ENCODE data around the gene SPSB2. TPM values are rescaled to one million over a fixed set of nuclear protein-coding genes. Genes with fewer than 3 reads are reported as not detected.

The SPSB2 gene
- total RNA-seq, 2 donors from 2014 or later, result 9.2 to 19.1 TPM

- Histone ChIP-seq H3K27ac (peak overlapping the region; percentile 27 to 43), H3K36me3 (peaks cover 9% of the 10 kb centered on the region), H3K4me1 (ENCODE audit: control insufficient read depth in 1 of 2, low read depth in 2 of 2) (peaks cover 7 to 34% of the 10 kb centered on the region in 2 donors), H3K4me3 (peak overlapping the region; percentile 55), H3K9me3 (no peaks in the 10 kb centered on the region), H3K27me3 (replicated peaks; ENCODE audit: insufficient read depth) (peaks cover 10% of the 10 kb centered on the region)
- DNase-seq (ENCODE audit: low spot score) (peak; percentile 63), ATAC-seq (ENCODE audit: insufficient number of reproducible peaks, low FRiP score, low read depth) (no peak)
- TF ChIP-seq CTCF (IDR thresholded peaks at IDR 0.05), result no peak
Observed at GRCh38 chr12:6827437-6827911, 45.6 kb downstream of the SPSB2 start.

- TF ChIP-seq CTCF (IDR thresholded peaks at IDR 0.05), result no peak
- H3K36me3 ChIP-seq, result peaks cover 9% of the 10 kb centered on the region
- ATAC-seq (ENCODE audit: insufficient number of reproducible peaks, low FRiP score, low read depth), result no peak
- peaks cover 10% of the 10 kb centered on the region for H3K27me3 ChIP-seq (replicated peaks; ENCODE audit: insufficient read depth)
- no peak for DNase-seq (ENCODE audit: low spot score)
- H3K9me3 ChIP-seq, result no peaks in the 10 kb centered on the region
- peaks cover 11 to 40% of the 10 kb centered on the region in 2 donors for H3K4me1 ChIP-seq (ENCODE audit: control insufficient read depth in 1 of 2, low read depth in 2 of 2)
- H3K27ac ChIP-seq, result peak overlapping the region; percentile 27 to 43
- peak overlapping the region; percentile 55 for H3K4me3 ChIP-seq
Observed at GRCh38 chr12:6826734-6827436, 46.2 kb downstream of the SPSB2 start.

GRCh38 chr12:6826125-6826733 lies 46.9 kb downstream of the SPSB2 start:
- Histone ChIP-seq H3K36me3 (peaks cover 4% of the 10 kb centered on the region), H3K4me1 (ENCODE audit: control insufficient read depth in 1 of 2, low read depth in 2 of 2) (peaks cover 12 to 46% of the 10 kb centered on the region in 2 donors), H3K4me3 (no peak overlapping the region), H3K9me3 (no peaks in the 10 kb centered on the region), H3K27me3 (replicated peaks; ENCODE audit: insufficient read depth) (peaks cover 10% of the 10 kb centered on the region), H3K27ac (no peak overlapping the region)
- DNase-seq (ENCODE audit: low spot score) (no peak), ATAC-seq (ENCODE audit: insufficient number of reproducible peaks, low FRiP score, low read depth) (no peak)
- TF ChIP-seq CTCF (IDR thresholded peaks at IDR 0.05), result no peak

- no peaks in the 10 kb centered on the region for H3K9me3 ChIP-seq
- H3K4me3 ChIP-seq, result peak overlapping the region; percentile 54
- H3K27me3 ChIP-seq (replicated peaks; ENCODE audit: insufficient read depth), result peaks cover 10% of the 10 kb centered on the region
- H3K36me3 ChIP-seq, result no peaks in the 10 kb centered on the region
- DNase-seq (ENCODE audit: low spot score), result peak; percentile 47
- TF ChIP-seq CTCF (IDR thresholded peaks at IDR 0.05), result peak; percentile 93
- ATAC-seq (ENCODE audit: insufficient number of reproducible peaks, low FRiP score, low read depth), result no peak
- H3K27ac ChIP-seq, result no peak overlapping the region
- H3K4me1 ChIP-seq (ENCODE audit: control insufficient read depth in 1 of 2, low read depth in 2 of 2), result peaks cover 12 to 50% of the 10 kb centered on the region in 2 donors
Observed at GRCh38 chr12:6825398-6826124, 47.5 kb downstream of the SPSB2 start.

GRCh38 chr12:6824901-6825381 lies 48.2 kb downstream of the SPSB2 start:
- peaks cover 12 to 46% of the 10 kb centered on the region in 2 donors for H3K4me1 ChIP-seq (ENCODE audit: control insufficient read depth in 1 of 2, low read depth in 2 of 2)
- H3K4me3 ChIP-seq, result peak overlapping the region; percentile 54
- H3K9me3 ChIP-seq, result no peaks in the 10 kb centered on the region
- peaks cover 10% of the 10 kb centered on the region for H3K27me3 ChIP-seq (replicated peaks; ENCODE audit: insufficient read depth)
- H3K27ac ChIP-seq, result no peak overlapping the region
- ATAC-seq (ENCODE audit: insufficient number of reproducible peaks, low FRiP score, low read depth) (no peak), DNase-seq (ENCODE audit: low spot score) (no peak)
- no peak for TF ChIP-seq CTCF (IDR thresholded peaks at IDR 0.05)
- no peaks in the 10 kb centered on the region for H3K36me3 ChIP-seq
